Measurements from ENCODE around the gene TCAF2. TPM values are rescaled to one million over a fixed set of nuclear protein-coding genes. Genes with fewer than 3 reads are reported as not detected.
"Not testable (repeated sequence)": the region's sequence is repeated elsewhere in the genome, so short reads cannot be mapped to it uniquely, and the experiment has no call there.

Gene TCAF2
- total and polyA plus RNA-seq, 4 experiments from 2014 or later: 8.3 to 31.6 (median 18.3) TPM

GRCh38 chr7:143617204-143617603 lies 3.6 kb upstream of the TCAF2 start:
- H3K27me3 ChIP-seq (ENCODE audit: insufficient read depth, low read length); H3K4me3 Mint-ChIP-seq; H3K9me3 ChIP-seq (ENCODE audit: control insufficient read depth in 1 of 2, low read length in 2 of 2); H3K4me1 ChIP-seq (ENCODE audit: insufficient read depth, low read length); POLR2A ChIA-PET (ENCODE audit: partially characterized antibody); intact Hi-C loops (cut with micrococcal nuclease); H3K27ac ChIP-seq (ENCODE audit: low read depth, low read length); H3K27ac Mint-ChIP-seq; H3K36me3 ChIP-seq (ENCODE audit: insufficient read depth, low read length); H3K4me3 ChIP-seq (ENCODE audit: low read length in 2 of 2); DNase-seq; H3K27me3 Mint-ChIP-seq; H3K4me1 Mint-ChIP-seq; H3K36me3 Mint-ChIP-seq; CTCF ChIA-PET (ENCODE audit: partially characterized antibody); H3K9me3 Mint-ChIP-seq: not testable (repeated sequence)

GRCh38 chr7:143620058-143620457 lies 716 bp upstream of the TCAF2 start:
- intact Hi-C loops (cut with micrococcal nuclease); H3K9me3 ChIP-seq (ENCODE audit: control insufficient read depth in 1 of 2, low read length in 2 of 2); H3K27ac Mint-ChIP-seq; H3K9me3 Mint-ChIP-seq; H3K4me1 Mint-ChIP-seq; H3K36me3 ChIP-seq (ENCODE audit: insufficient read depth, low read length); H3K27me3 ChIP-seq (ENCODE audit: insufficient read depth, low read length); H3K4me3 ChIP-seq (ENCODE audit: low read length in 2 of 2); H3K36me3 Mint-ChIP-seq; CTCF ChIA-PET (ENCODE audit: partially characterized antibody); POLR2A ChIA-PET (ENCODE audit: partially characterized antibody); H3K27me3 Mint-ChIP-seq; H3K4me1 ChIP-seq (ENCODE audit: insufficient read depth, low read length); H3K27ac ChIP-seq (ENCODE audit: low read depth, low read length): not testable (repeated sequence)
- H3K4me3 Mint-ChIP-seq: peak overlapping the region in 1 of 8 donors; percentile 57
- peak in 1 of 5 donors; percentile 66 for DNase-seq

DNA sequence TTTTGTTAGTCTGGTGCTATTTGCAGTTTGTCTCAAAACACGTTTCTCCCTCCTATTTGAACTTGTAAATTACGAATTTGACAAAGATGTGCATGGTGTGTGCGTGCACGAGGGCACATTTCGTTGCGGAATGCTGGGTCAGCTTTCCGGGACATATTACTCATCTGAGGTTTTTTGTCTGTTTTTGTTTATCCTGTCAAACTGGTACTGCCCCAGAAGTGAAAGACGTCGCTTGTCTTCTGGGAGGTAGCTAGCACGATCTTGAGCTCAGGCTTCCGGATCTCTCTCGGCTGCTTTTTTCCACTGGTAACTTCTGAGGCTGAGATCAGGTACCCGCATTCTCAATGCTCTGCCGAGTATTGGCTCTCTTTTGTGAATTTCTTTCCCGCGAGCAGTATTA lies 401 bp downstream of the TCAF2 start:
- H3K27me3 Mint-ChIP-seq; H3K4me3 Mint-ChIP-seq; CTCF ChIA-PET (ENCODE audit: partially characterized antibody); H3K4me1 Mint-ChIP-seq; H3K27ac ChIP-seq (ENCODE audit: low read depth, low read length); H3K27me3 ChIP-seq (ENCODE audit: insufficient read depth, low read length); H3K36me3 ChIP-seq (ENCODE audit: insufficient read depth, low read length); H3K4me3 ChIP-seq (ENCODE audit: low read length in 2 of 2); intact Hi-C loops (cut with micrococcal nuclease); DNase-seq; H3K36me3 Mint-ChIP-seq; H3K9me3 Mint-ChIP-seq; H3K9me3 ChIP-seq (ENCODE audit: control insufficient read depth in 1 of 2, low read length in 2 of 2); H3K27ac Mint-ChIP-seq; POLR2A ChIA-PET (ENCODE audit: partially characterized antibody); H3K4me1 ChIP-seq (ENCODE audit: insufficient read depth, low read length): not testable (repeated sequence)

- H3K4me1 ChIP-seq (ENCODE audit: insufficient read depth, low read length); H3K4me3 ChIP-seq (ENCODE audit: low read length in 2 of 2); H3K27me3 ChIP-seq (ENCODE audit: insufficient read depth, low read length); H3K4me1 Mint-ChIP-seq; CTCF ChIA-PET (ENCODE audit: partially characterized antibody); H3K27ac ChIP-seq (ENCODE audit: low read depth, low read length); H3K4me3 Mint-ChIP-seq; H3K27ac Mint-ChIP-seq; H3K36me3 ChIP-seq (ENCODE audit: insufficient read depth, low read length); H3K9me3 Mint-ChIP-seq; DNase-seq; H3K9me3 ChIP-seq (ENCODE audit: control insufficient read depth in 1 of 2, low read length in 2 of 2); POLR2A ChIA-PET (ENCODE audit: partially characterized antibody); H3K36me3 Mint-ChIP-seq; intact Hi-C loops (cut with micrococcal nuclease); H3K27me3 Mint-ChIP-seq: not testable (repeated sequence)
Measured at GRCh38 chr7:143622130-143622529, 1.4 kb downstream of the TCAF2 start.

DNA sequence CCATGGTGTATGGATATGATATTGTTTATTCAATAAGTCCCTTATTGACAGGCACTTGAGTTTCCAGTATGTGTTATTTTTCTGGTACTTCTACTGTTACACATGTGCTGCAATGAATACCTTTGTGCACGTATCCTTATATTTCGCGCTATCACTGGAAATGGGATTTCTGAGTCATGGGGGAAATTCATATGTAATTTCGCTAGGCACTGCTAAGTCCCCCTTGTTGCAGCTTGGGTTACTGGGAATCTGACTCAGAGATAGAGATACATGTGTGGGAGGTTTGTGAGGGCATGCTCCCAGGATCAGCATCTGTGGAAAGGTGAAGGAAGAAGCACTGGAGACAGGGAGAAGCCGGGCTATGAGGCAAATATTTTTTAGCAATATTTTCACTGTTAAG lies 9.9 kb downstream of the TCAF2 start:
- H3K36me3 ChIP-seq (ENCODE audit: insufficient read depth, low read length); H3K27ac ChIP-seq (ENCODE audit: low read depth, low read length); H3K27me3 Mint-ChIP-seq; H3K36me3 Mint-ChIP-seq; H3K9me3 ChIP-seq (ENCODE audit: control insufficient read depth in 1 of 2, low read length in 2 of 2); POLR2A ChIA-PET (ENCODE audit: partially characterized antibody); H3K4me1 Mint-ChIP-seq; H3K4me3 Mint-ChIP-seq; H3K9me3 Mint-ChIP-seq; CTCF ChIA-PET (ENCODE audit: partially characterized antibody); DNase-seq; H3K4me1 ChIP-seq (ENCODE audit: insufficient read depth, low read length); intact Hi-C loops (cut with micrococcal nuclease); H3K4me3 ChIP-seq (ENCODE audit: low read length in 2 of 2); H3K27me3 ChIP-seq (ENCODE audit: insufficient read depth, low read length); H3K27ac Mint-ChIP-seq: not testable (repeated sequence)

- H3K9me3 Mint-ChIP-seq; H3K4me1 ChIP-seq (ENCODE audit: insufficient read depth, low read length); H3K4me3 Mint-ChIP-seq; H3K9me3 ChIP-seq (ENCODE audit: control insufficient read depth in 1 of 2, low read length in 2 of 2); H3K4me3 ChIP-seq (ENCODE audit: low read length in 2 of 2); H3K4me1 Mint-ChIP-seq; DNase-seq; H3K27me3 Mint-ChIP-seq; H3K27ac Mint-ChIP-seq; H3K27ac ChIP-seq (ENCODE audit: low read depth, low read length); POLR2A ChIA-PET (ENCODE audit: partially characterized antibody); H3K36me3 Mint-ChIP-seq; H3K27me3 ChIP-seq (ENCODE audit: insufficient read depth, low read length); CTCF ChIA-PET (ENCODE audit: partially characterized antibody); H3K36me3 ChIP-seq (ENCODE audit: insufficient read depth, low read length); intact Hi-C loops (cut with micrococcal nuclease): not testable (repeated sequence)
Measured at GRCh38 chr7:143632506-143632905, 11.7 kb downstream of the TCAF2 start.

- H3K27me3 Mint-ChIP-seq; H3K36me3 Mint-ChIP-seq; H3K4me3 ChIP-seq (ENCODE audit: low read length in 2 of 2); H3K4me1 Mint-ChIP-seq; intact Hi-C loops (cut with micrococcal nuclease); H3K9me3 ChIP-seq (ENCODE audit: control insufficient read depth in 1 of 2, low read length in 2 of 2); H3K27ac Mint-ChIP-seq; H3K27me3 ChIP-seq (ENCODE audit: insufficient read depth, low read length); POLR2A ChIA-PET (ENCODE audit: partially characterized antibody); H3K4me1 ChIP-seq (ENCODE audit: insufficient read depth, low read length); H3K36me3 ChIP-seq (ENCODE audit: insufficient read depth, low read length); H3K4me3 Mint-ChIP-seq; H3K27ac ChIP-seq (ENCODE audit: low read depth, low read length); CTCF ChIA-PET (ENCODE audit: partially characterized antibody); DNase-seq; H3K9me3 Mint-ChIP-seq: not testable (repeated sequence)
Measured at GRCh38 chr7:143633013-143633618, 12.3 kb downstream of the TCAF2 start.

Measured in CD4-positive, alpha-beta memory T cell (primary cell).